22Rv1 (cell line): ENCODE measurements around the gene PDAP1.

Experiments
- CTCF ChIP-seq: fragments of 450-650 bp; IDR thresholded peaks from 2 replicates; pipeline ENCODE4 v1.5.1; 2017; ENCODE audit warnings: mild to moderate bottlenecking
- ZFX ChIP-seq: fragments of 450-650 bp; IDR thresholded peaks from 2 replicates; pipeline ENCODE4 v1.6.1; 2017; ENCODE audit warnings: antibody characterized with exemption, borderline replicate concordance

GRCh38 chr7:99392659-99393354, 15.6 kb downstream of the PDAP1 start:
- TF ChIP-seq CTCF (no peak), ZFX (no peak)
